CD14-positive monocyte (primary cell): ENCODE results near the gene FBXO48. TPM values are rescaled to one million over a fixed set of nuclear protein-coding genes. Genes with fewer than 3 reads are reported as not detected.

Experiments used
- DNase-seq, 3 donors: peaks; one replicate each; pipeline ENCODE4 v3.0.0-alpha.2; 2011 to 2022
- H2AFZ ChIP-seq: 2 replicates; pipeline ENCODE4 v1.6.0; 2012; ENCODE audit warnings: mild to moderate bottlenecking, low read depth, low read length, inconsistent platforms; ENCODE audit not compliant: insufficient read depth, poor library complexity, severe bottlenecking
- H3K27ac ChIP-seq, 2 donors: 1 replicate in 1 of 2; 2 replicates in 1 of 2; pipeline ENCODE4 v1.5.1; 2012 to 2013; ENCODE audit warnings: low read length in 2 of 2, control low read depth in 1 of 2, inconsistent platforms in 1 of 2, low read depth in 1 of 2, mild to moderate bottlenecking in 1 of 2
- H3K27me3 ChIP-seq, 2 donors: one replicate each; pipeline versions ENCODE4 v1.6.0 to v1.6.1; 2011 to 2013; ENCODE audit warnings: low read length in 2 of 2; ENCODE audit not compliant: control insufficient read depth in 2 of 2, insufficient read depth in 2 of 2
- H3K36me3 ChIP-seq, 2 donors: replicated peaks in 1 of 2; 1 replicate in 1 of 2; 2 replicates in 1 of 2; pipeline versions ENCODE4 v1.5.1 to v1.6.1; 2012 to 2013; ENCODE audit warnings: low read length in 2 of 2, control low read depth in 1 of 2, inconsistent platforms in 1 of 2, mild to moderate bottlenecking in 1 of 2; ENCODE audit not compliant: insufficient read depth in 2 of 2, control insufficient read depth in 1 of 2
- H3K4me1 ChIP-seq, 2 donors: 1 replicate in 1 of 2; 2 replicates in 1 of 2; pipeline versions ENCODE4 v1.5.1 to v1.6.1; 2012 to 2013; ENCODE audit warnings: low read length in 2 of 2, control low read depth in 1 of 2, inconsistent platforms in 1 of 2, mild to moderate bottlenecking in 1 of 2, moderate library complexity in 1 of 2; ENCODE audit not compliant: insufficient read depth in 2 of 2, control insufficient read depth in 1 of 2
- H3K4me2 ChIP-seq: replicated peaks from 2 replicates; pipeline ENCODE3; 2012; ENCODE audit warnings: low read length, moderate library complexity, mild to moderate bottlenecking; ENCODE audit not compliant: poor library complexity, severe bottlenecking; ENCODE audit errors: extremely low read depth
- H3K4me3 ChIP-seq, 3 experiments: fragments of 200-600 bp in 1 of 3; sonication (generic) in 1 of 3; replicated peaks in 1 of 3; 1 replicate in 2 of 3; 2 replicates in 1 of 3; pipeline ENCODE4 v1.5.1; 2011 to 2013; ENCODE audit warnings: low read length in 3 of 3, mild to moderate bottlenecking in 3 of 3, control low read depth in 2 of 3, low read depth in 2 of 3, inconsistent platforms in 1 of 3, moderate library complexity in 1 of 3
- H3K79me2 ChIP-seq: 2 replicates; pipeline ENCODE4 v1.6.0; 2012; ENCODE audit warnings: mild to moderate bottlenecking, control low read depth, inconsistent platforms, low read length, moderate library complexity; ENCODE audit not compliant: insufficient read depth
- H3K9ac ChIP-seq: 2 replicates; pipeline ENCODE4 v1.6.0; 2017; ENCODE audit warnings: low read length, mild to moderate bottlenecking; ENCODE audit not compliant: insufficient read depth, poor library complexity, severe bottlenecking
- H3K9me3 ChIP-seq, 2 donors: replicated peaks in 1 of 2; 1 replicate in 1 of 2; 2 replicates in 1 of 2; pipeline versions ENCODE4 v1.5.1 to v1.6.1; 2012 to 2013; ENCODE audit warnings: low read length in 2 of 2, control low read depth in 1 of 2; ENCODE audit not compliant: control insufficient read depth in 1 of 2, insufficient read depth in 1 of 2
- H4K20me1 ChIP-seq: 2 replicates; pipeline ENCODE4 v1.6.0; 2012; ENCODE audit warnings: mild to moderate bottlenecking, low read length, control low read depth, moderate library complexity; ENCODE audit not compliant: insufficient read depth
- H3K27ac Mint-ChIP-seq, 7 donors: one replicate each; pipeline ENCODE4 v1.8.0; 2020; ENCODE audit warnings: mild to moderate bottlenecking in 7 of 7, mixed read lengths in 7 of 7, moderate library complexity in 6 of 7, inconsistent platforms in 2 of 7
- H3K27me3 Mint-ChIP-seq, 3 donors: one replicate each; pipeline ENCODE4 v1.8.0; 2021 to 2022; ENCODE audit warnings: low read depth in 3 of 3, mild to moderate bottlenecking in 3 of 3, mixed read lengths in 3 of 3, moderate library complexity in 3 of 3, inconsistent platforms in 1 of 3
- H3K36me3 Mint-ChIP-seq, 2 donors: one replicate each; pipeline ENCODE4 v1.8.0; 2020; ENCODE audit warnings: mixed read lengths in 2 of 2, inconsistent platforms in 1 of 2, mild to moderate bottlenecking in 1 of 2
- H3K4me1 Mint-ChIP-seq: one replicate; pipeline ENCODE4 v1.8.0; 2020; ENCODE audit warnings: mild to moderate bottlenecking, mixed read lengths
- H3K4me3 Mint-ChIP-seq, 2 donors: one replicate each; pipeline ENCODE4 v1.8.0; 2020; ENCODE audit warnings: mild to moderate bottlenecking in 2 of 2, mixed read lengths in 2 of 2, moderate library complexity in 1 of 2
- H3K9me3 Mint-ChIP-seq, 7 donors: one replicate each; pipeline ENCODE4 v1.8.0; 2020 to 2022; ENCODE audit warnings: mixed read lengths in 7 of 7, mild to moderate bottlenecking in 6 of 7, moderate library complexity in 6 of 7, inconsistent platforms in 2 of 7
- WGBS: methylation state at CpG from one replicate; pipeline ENCODE4 v1.1.5; 2013; ENCODE audit warnings: missing lambda C conversion rate; ENCODE audit not compliant: insufficient coverage; 5-methylcytosine and 5-hydroxymethylcytosine counted together
- intact Hi-C, 2 donors: fragments of 100-400 bp; cut with micrococcal nuclease; formaldehyde crosslinking; loops; one replicate each; pipeline versions ENCODE4 v1.15.0 to v1.15.1; 2023
- polyA plus RNA-seq, 3 donors: library from polyadenylated mRNA; depleted of rRNA in 1 of 3; unstranded in 2 of 3; stranded (reverse) in 1 of 3; fragments of 300-500 nt in 2 of 3; fragments of >200 nt in 1 of 3; fragmentation: Illumina TruSeq in 2 of 3; gene quantifications; 1 replicate in 2 of 3; 2 replicates in 1 of 3; pipeline ENCODE4 v1.2.3, GENCODE V29; 2012 to 2021
- TF ChIP-seq, protein P1 (sequence below): fragments of 200-600 bp; IDR thresholded peaks from one replicate; pipeline ENCODE4 v1.8.0; 2022; ENCODE audit warnings: antibody characterized with exemption, mild to moderate bottlenecking

Gene FBXO48
- polyA plus RNA-seq, 3 donors: 0.08 to 0.85 (median 0.31) TPM

DNA sequence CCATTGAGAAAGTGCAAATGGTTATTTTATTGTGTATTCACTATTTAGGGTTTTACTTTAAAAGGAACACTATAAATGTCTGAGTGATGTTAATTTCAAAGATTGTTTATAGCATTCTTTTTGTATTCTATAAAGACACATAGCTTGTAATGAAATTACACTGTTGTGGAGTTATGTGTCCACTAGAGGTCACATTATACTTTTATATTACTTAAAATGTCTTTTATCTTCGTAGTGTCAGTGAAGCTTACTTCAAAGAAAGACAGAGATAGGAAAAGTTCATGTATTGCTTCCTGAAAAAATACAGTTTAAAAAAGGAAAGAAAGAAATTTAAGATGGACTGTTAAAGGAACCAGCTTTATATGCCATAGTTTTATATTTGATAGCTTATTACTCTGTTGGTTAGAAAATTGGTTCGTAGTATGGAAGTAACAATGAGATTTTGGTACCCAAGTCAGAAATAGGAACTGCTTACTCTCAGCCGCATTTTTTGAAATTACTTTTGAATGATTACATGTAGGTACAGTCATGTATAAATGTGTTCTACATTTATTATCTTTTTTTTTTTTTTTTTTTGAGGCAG is 20.8 kb upstream of the FBXO48 start:
- H3K79me2 ChIP-seq: no peaks in the 10 kb centered on the region
- Mint-ChIP-seq H3K36me3 (no peaks in the 10 kb centered on the region), H3K27ac (no peak overlapping the region), H3K4me3 (peak overlapping the region in 1 of 2 donors; percentile 60), H3K4me1 (peaks cover 10% of the 10 kb centered on the region), H3K27me3 (no peaks in the 10 kb centered on the region), H3K9me3 (no peaks in the 10 kb centered on the region)
- no peak overlapping the region for H3K9ac ChIP-seq
- intact Hi-C loops: no loop called here
- no peaks in the 10 kb centered on the region for H4K20me1 ChIP-seq
- DNase-seq: peak in 1 of 3 donors; percentile 27
- no peaks in the 10 kb centered on the region for H3K27me3 ChIP-seq
- no peaks in the 10 kb centered on the region for H3K4me1 ChIP-seq
- no peak overlapping the region for H2AFZ ChIP-seq
- TF ChIP-seq, protein P1, sequence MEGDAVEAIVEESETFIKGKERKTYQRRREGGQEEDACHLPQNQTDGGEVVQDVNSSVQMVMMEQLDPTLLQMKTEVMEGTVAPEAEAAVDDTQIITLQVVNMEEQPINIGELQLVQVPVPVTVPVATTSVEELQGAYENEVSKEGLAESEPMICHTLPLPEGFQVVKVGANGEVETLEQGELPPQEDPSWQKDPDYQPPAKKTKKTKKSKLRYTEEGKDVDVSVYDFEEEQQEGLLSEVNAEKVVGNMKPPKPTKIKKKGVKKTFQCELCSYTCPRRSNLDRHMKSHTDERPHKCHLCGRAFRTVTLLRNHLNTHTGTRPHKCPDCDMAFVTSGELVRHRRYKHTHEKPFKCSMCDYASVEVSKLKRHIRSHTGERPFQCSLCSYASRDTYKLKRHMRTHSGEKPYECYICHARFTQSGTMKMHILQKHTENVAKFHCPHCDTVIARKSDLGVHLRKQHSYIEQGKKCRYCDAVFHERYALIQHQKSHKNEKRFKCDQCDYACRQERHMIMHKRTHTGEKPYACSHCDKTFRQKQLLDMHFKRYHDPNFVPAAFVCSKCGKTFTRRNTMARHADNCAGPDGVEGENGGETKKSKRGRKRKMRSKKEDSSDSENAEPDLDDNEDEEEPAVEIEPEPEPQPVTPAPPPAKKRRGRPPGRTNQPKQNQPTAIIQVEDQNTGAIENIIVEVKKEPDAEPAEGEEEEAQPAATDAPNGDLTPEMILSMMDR: peak; percentile 76
- no peak overlapping the region for H3K4me3 ChIP-seq
- peak overlapping the region; percentile 36 for H3K4me2 ChIP-seq
- no peak overlapping the region for H3K27ac ChIP-seq
- no CpG with 5 or more reads among the region's 3 CpGs for WGBS
- no peaks in the 10 kb centered on the region for H3K36me3 ChIP-seq
- no peaks in the 10 kb centered on the region for H3K9me3 ChIP-seq

DNA sequence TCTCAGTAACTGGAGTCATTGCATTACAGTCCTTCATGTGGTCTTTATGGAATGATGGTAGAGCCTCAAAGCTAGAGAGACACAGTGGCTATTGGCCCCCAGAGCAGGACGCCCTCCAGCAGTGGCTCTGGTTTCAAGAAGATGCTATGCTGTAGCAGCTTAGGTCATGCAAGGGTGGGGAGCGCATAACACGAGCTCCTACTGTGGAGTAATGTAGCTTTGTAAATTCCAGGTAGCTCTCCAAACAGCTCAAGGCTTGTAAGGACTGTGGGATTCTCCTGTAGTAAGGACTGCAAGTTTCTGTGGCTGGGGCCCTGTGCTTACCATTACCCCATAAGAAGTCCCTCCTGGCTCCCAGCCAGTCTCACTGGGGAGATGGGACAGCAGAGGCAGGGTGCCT is 15.9 kb upstream of the FBXO48 start:
- Histone ChIP-seq H3K27ac (no peak overlapping the region), H3K4me2 (no peak overlapping the region), H3K4me1 (no peaks in the 10 kb centered on the region), H3K9ac (no peak overlapping the region), H3K36me3 (no peaks in the 10 kb centered on the region), H4K20me1 (no peaks in the 10 kb centered on the region), H3K27me3 (no peaks in the 10 kb centered on the region), H2AFZ (no peak overlapping the region), H3K79me2 (no peaks in the 10 kb centered on the region), H3K4me3 (no peak overlapping the region), H3K9me3 (no peaks in the 10 kb centered on the region)
- no peaks in the 10 kb centered on the region for H3K36me3 Mint-ChIP-seq
- H3K9me3 Mint-ChIP-seq: peaks cover 0 to 1% (median 0%) of the 10 kb centered on the region in 7 donors
- 100% methylated on average over 3 of the region's 3 CpGs for WGBS
- H3K4me1 Mint-ChIP-seq: peaks cover 10% of the 10 kb centered on the region
- intact Hi-C loops: no loop called here
- TF ChIP-seq, protein P1: no peak
- no peak for DNase-seq
- peaks cover 0 to 1% (median 0%) of the 10 kb centered on the region in 3 donors for H3K27me3 Mint-ChIP-seq
- no peak overlapping the region for H3K4me3 Mint-ChIP-seq
- H3K27ac Mint-ChIP-seq: no peak overlapping the region
